ENCODE data around the gene TAF5L.

GRCh38 chr1:229648406-229648805, 22.5 kb upstream of the TAF5L start:
- TF ChIP-seq CTCF (IDR thresholded peaks at IDR 0.05), result no peak
- no peak for TF ChIP-seq POLR2A (IDR thresholded peaks at IDR 0.05)

Measured in esophagus squamous epithelium (tissue), 4 donors.